Type B pancreatic cell (in vitro differentiated cells): ENCODE data around the gene NPHP1. TPM values are rescaled to one million over a fixed set of nuclear protein-coding genes. Genes with fewer than 3 reads are reported as not detected.

ENCODE experiments used
- DNase-seq: peaks from one replicate; pipeline ENCODE4 v3.0.0; 2021; ENCODE audit warnings: mixed read lengths; ENCODE audit not compliant: unreplicated experiment; ENCODE audit errors: extremely low spot score
- H3K27ac Mint-ChIP-seq: 2 replicates; pipeline ENCODE4 v1.8.0; 2021; ENCODE audit warnings: mild to moderate bottlenecking, mixed read lengths
- H3K27me3 Mint-ChIP-seq: 2 replicates; pipeline ENCODE4 v1.8.0; 2021; ENCODE audit warnings: mixed read lengths
- H3K36me3 Mint-ChIP-seq: 2 replicates; pipeline ENCODE4 v1.8.0; 2021; ENCODE audit warnings: mixed read lengths
- H3K4me1 Mint-ChIP-seq: one replicate; pipeline ENCODE4 v1.8.0; 2021; ENCODE audit warnings: mixed read lengths; ENCODE audit not compliant: unreplicated experiment
- H3K4me3 Mint-ChIP-seq: 2 replicates; pipeline ENCODE4 v1.8.0; 2021; ENCODE audit warnings: mild to moderate bottlenecking, mixed read lengths
- H3K9me3 Mint-ChIP-seq: 2 replicates; pipeline ENCODE4 v1.8.0; 2021; ENCODE audit warnings: mixed read lengths
- CTCF ChIP-seq: fragments of 200-600 bp; sonication (generic); conservative IDR thresholded peaks from 2 replicates; pipeline ENCODE4 v1.5.0; 2021; ENCODE audit warnings: antibody characterized with exemption, mild to moderate bottlenecking
- total RNA-seq: library from RNA; stranded (reverse); gene quantifications from 2 replicates; pipeline ENCODE4 v1.2.1, GENCODE V29; 2021; ENCODE audit warnings: low replicate concordance

NPHP1 gene
- total RNA-seq, 1 donor from 2014 or later, result 8.2 TPM

- Mint-ChIP-seq H3K4me3 (no peak overlapping the region), H3K27ac (no peak overlapping the region), H3K9me3 (no peaks in the 10 kb centered on the region)
These were observed 60.8 kb downstream of the NPHP1 start for GRCh38 chr2:110143982-110144381.

GRCh38 chr2:110140401-110140800, 64.4 kb downstream of the NPHP1 start:
- DNase-seq, result no peak
- peaks cover 5% of the 10 kb centered on the region for H3K36me3 Mint-ChIP-seq
- no peak overlapping the region for H3K27ac Mint-ChIP-seq
- no peak for TF ChIP-seq CTCF
- H3K9me3 Mint-ChIP-seq, result no peaks in the 10 kb centered on the region
- no peaks in the 10 kb centered on the region for H3K4me1 Mint-ChIP-seq
- no peak overlapping the region for H3K4me3 Mint-ChIP-seq
- no peaks in the 10 kb centered on the region for H3K27me3 Mint-ChIP-seq

More at GRCh38 chr2:110143982-110144381, 60.8 kb downstream of the NPHP1 start:
- Mint-ChIP-seq H3K27me3 (no peaks in the 10 kb centered on the region), H3K4me1 (no peaks in the 10 kb centered on the region), H3K36me3 (peaks cover 3% of the 10 kb centered on the region)
- no peak for TF ChIP-seq CTCF
- DNase-seq, result no peak

- Mint-ChIP-seq H3K36me3 (peaks cover 6% of the 10 kb centered on the region), H3K4me1 (peaks cover 5% of the 10 kb centered on the region)
These were observed 70.8 kb downstream of the NPHP1 start for GRCh38 chr2:110134025-110134424.

GRCh38 chr2:110131166-110131565, 73.6 kb downstream of the NPHP1 start:
- no peak for TF ChIP-seq CTCF
- H3K27me3 Mint-ChIP-seq, result no peaks in the 10 kb centered on the region
- no peak for DNase-seq
- H3K9me3 Mint-ChIP-seq, result peaks cover 5% of the 10 kb centered on the region
- H3K4me3 Mint-ChIP-seq, result no peak overlapping the region
- peaks cover 12% of the 10 kb centered on the region for H3K36me3 Mint-ChIP-seq
- no peak overlapping the region for H3K27ac Mint-ChIP-seq
- H3K4me1 Mint-ChIP-seq, result peaks cover 5% of the 10 kb centered on the region

More at GRCh38 chr2:110134025-110134424, 70.8 kb downstream of the NPHP1 start:
- Mint-ChIP-seq H3K27ac (no peak overlapping the region), H3K27me3 (no peaks in the 10 kb centered on the region), H3K9me3 (peaks cover 5% of the 10 kb centered on the region), H3K4me3 (no peak overlapping the region)
- TF ChIP-seq CTCF, result no peak
- DNase-seq, result no peak

- no peak for TF ChIP-seq CTCF
- Mint-ChIP-seq H3K9me3 (peaks cover 5% of the 10 kb centered on the region), H3K27ac (peak overlapping the region; percentile 35), H3K4me3 (peak overlapping the region; percentile 9), H3K4me1 (peaks cover 5% of the 10 kb centered on the region), H3K27me3 (no peaks in the 10 kb centered on the region), H3K36me3 (peaks cover 12% of the 10 kb centered on the region)
- DNase-seq, result no peak
These were observed 74.1 kb downstream of the NPHP1 start for GRCh38 chr2:110130757-110131156.

GRCh38 chr2:110126906-110127305, 77.9 kb downstream of the NPHP1 start:
- no peak overlapping the region for H3K27ac Mint-ChIP-seq
- no peak overlapping the region for H3K4me3 Mint-ChIP-seq
- H3K4me1 Mint-ChIP-seq, result peaks cover 5% of the 10 kb centered on the region
- no peaks in the 10 kb centered on the region for H3K27me3 Mint-ChIP-seq
- peaks cover 8% of the 10 kb centered on the region for H3K36me3 Mint-ChIP-seq
- DNase-seq, result no peak
- H3K9me3 Mint-ChIP-seq, result no peaks in the 10 kb centered on the region
- TF ChIP-seq CTCF, result no peak
